Loucy (cell line): ENCODE measurements around the gene PACSIN2.

ENCODE experiments used
- H2AFZ ChIP-seq: fragments of 200-600 bp; sonication (generic); 2 replicates; pipeline ENCODE4 v1.6.0; 2016; ENCODE audit warnings: antibody characterized with exemption, mild to moderate bottlenecking, low read length, moderate library complexity
- H3F3A ChIP-seq: fragments of 200-600 bp; 2 replicates; pipeline ENCODE4 v1.6.0; 2016; ENCODE audit warnings: antibody characterized with exemption, low read depth, mild to moderate bottlenecking
- H3K27me3 ChIP-seq: fragments of 200-600 bp; sonication (generic); 2 replicates; pipeline ENCODE4 v1.6.1; 2014; ENCODE audit warnings: low read length, mild to moderate bottlenecking; ENCODE audit not compliant: insufficient read depth, poor library complexity, severe bottlenecking
- H3K36me3 ChIP-seq: fragments of 200-600 bp; sonication (generic); 2 replicates; pipeline ENCODE4 v1.6.1; 2016; ENCODE audit warnings: low read length; ENCODE audit not compliant: insufficient read depth
- H3K4me1 ChIP-seq: fragments of 200-600 bp; sonication (generic); 2 replicates; pipeline ENCODE4 v1.5.1; 2014; ENCODE audit warnings: low read length, mild to moderate bottlenecking; ENCODE audit not compliant: insufficient read depth, poor library complexity, severe bottlenecking
- H3K4me2 ChIP-seq: fragments of 200-600 bp; sonication (generic); 2 replicates; pipeline ENCODE4 v1.6.0; 2014; ENCODE audit warnings: antibody characterized with exemption, low read length, low read depth, mild to moderate bottlenecking; ENCODE audit not compliant: poor library complexity, severe bottlenecking
- H3K4me3 ChIP-seq: fragments of 200-600 bp; sonication (generic); 2 replicates; pipeline ENCODE4 v1.5.1; 2014; ENCODE audit warnings: low read length, mild to moderate bottlenecking, mixed read lengths; ENCODE audit not compliant: poor library complexity, severe bottlenecking
- H3K79me2 ChIP-seq: fragments of 200-600 bp; sonication (generic); 2 replicates; pipeline ENCODE4 v1.6.1; 2014; ENCODE audit warnings: low read length; ENCODE audit not compliant: insufficient read depth
- H3K9ac ChIP-seq: fragments of 200-600 bp; sonication (generic); 2 replicates; pipeline ENCODE4 v1.6.0; 2014; ENCODE audit warnings: mild to moderate bottlenecking, low read depth, low read length, moderate library complexity; ENCODE audit not compliant: poor library complexity, severe bottlenecking
- H3K9me2 ChIP-seq: fragments of 200-600 bp; sonication (generic); replicated peaks from 2 replicates; pipeline ENCODE4 v1.6.1; 2016; ENCODE audit warnings: low read depth, low read length, mixed read lengths
- H3K9me3 ChIP-seq: fragments of 200-600 bp; sonication (generic); 2 replicates; pipeline ENCODE4 v1.6.1; 2014; ENCODE audit warnings: mild to moderate bottlenecking, antibody characterized with exemption, low read length, low read depth; ENCODE audit not compliant: insufficient read depth
- H4K20me1 ChIP-seq: fragments of 200-600 bp; sonication (generic); 2 replicates; pipeline ENCODE4 v1.6.0; 2014; ENCODE audit warnings: antibody characterized with exemption, low read length, mild to moderate bottlenecking; ENCODE audit not compliant: insufficient read depth, poor library complexity, severe bottlenecking
- EZH2phosphoT487 ChIP-seq: fragments of 200-600 bp; IDR thresholded peaks from 2 replicates; pipeline ENCODE4 v1.6.1; 2018; ENCODE audit warnings: antibody characterized with exemption, mild to moderate bottlenecking, moderate library complexity, borderline replicate concordance
- TF ChIP-seq, protein P1 (sequence below): fragments of 200-600 bp; sonication (generic); conservative IDR thresholded peaks from 2 replicates; pipeline ENCODE4 v1.5.1; 2014; ENCODE audit warnings: mild to moderate bottlenecking, antibody characterized with exemption, low read length

The PACSIN2 gene

DNA sequence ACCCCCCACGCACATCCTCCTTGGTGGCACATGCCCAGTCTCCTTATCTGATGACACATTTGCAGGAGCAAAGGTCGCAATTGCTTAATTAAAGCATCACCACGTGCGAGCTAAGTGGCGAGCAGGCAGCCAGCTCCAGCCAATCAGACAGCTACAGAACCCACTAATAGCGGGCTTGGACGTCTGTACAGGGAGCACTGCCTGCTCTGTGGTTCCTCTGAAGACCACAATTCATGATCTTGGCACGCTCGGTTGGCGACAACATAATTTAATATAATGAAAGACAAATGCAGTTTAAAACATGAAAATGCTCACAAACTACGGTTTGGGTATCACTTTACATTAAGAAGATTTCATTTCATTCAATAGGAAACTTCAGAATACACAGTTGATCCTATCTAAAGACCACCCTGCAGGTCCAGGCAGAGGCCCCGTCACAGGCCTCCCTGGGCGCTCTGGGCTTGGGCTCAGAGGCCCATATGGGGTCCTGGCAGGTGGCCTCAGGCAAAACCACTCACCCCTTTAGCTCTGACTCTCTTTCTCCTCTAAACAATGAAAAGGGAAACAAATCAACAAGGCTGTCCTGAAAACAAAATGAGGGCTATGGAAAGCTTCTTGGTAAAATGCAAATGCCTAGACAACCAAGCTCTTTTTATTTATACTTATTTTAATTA lies 10.4 kb downstream of the PACSIN2 start:
- H3K4me1 ChIP-seq, result peaks cover 66% of the 10 kb centered on the region
- no peaks in the 10 kb centered on the region for H3K27me3 ChIP-seq
- H4K20me1 ChIP-seq, result peaks cover 86% of the 10 kb centered on the region
- H3K9me3 ChIP-seq, result no peaks in the 10 kb centered on the region
- H3K4me3 ChIP-seq, result peak overlapping the region; percentile 58
- H2AFZ ChIP-seq, result no peak overlapping the region
- peak overlapping the region; percentile 59 for H3K9ac ChIP-seq
- peaks cover 98% of the 10 kb centered on the region for H3K79me2 ChIP-seq
- H3K36me3 ChIP-seq, result no peaks in the 10 kb centered on the region
- H3K9me2 ChIP-seq, result no peaks in the 10 kb centered on the region
- peak overlapping the region; percentile 68 for H3K4me2 ChIP-seq
- TF ChIP-seq, protein P1, sequence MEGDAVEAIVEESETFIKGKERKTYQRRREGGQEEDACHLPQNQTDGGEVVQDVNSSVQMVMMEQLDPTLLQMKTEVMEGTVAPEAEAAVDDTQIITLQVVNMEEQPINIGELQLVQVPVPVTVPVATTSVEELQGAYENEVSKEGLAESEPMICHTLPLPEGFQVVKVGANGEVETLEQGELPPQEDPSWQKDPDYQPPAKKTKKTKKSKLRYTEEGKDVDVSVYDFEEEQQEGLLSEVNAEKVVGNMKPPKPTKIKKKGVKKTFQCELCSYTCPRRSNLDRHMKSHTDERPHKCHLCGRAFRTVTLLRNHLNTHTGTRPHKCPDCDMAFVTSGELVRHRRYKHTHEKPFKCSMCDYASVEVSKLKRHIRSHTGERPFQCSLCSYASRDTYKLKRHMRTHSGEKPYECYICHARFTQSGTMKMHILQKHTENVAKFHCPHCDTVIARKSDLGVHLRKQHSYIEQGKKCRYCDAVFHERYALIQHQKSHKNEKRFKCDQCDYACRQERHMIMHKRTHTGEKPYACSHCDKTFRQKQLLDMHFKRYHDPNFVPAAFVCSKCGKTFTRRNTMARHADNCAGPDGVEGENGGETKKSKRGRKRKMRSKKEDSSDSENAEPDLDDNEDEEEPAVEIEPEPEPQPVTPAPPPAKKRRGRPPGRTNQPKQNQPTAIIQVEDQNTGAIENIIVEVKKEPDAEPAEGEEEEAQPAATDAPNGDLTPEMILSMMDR, result no peak
- H3F3A ChIP-seq, result 0 out of 2 replicates have a peak, but pooled peaks cover 3% of the 10 kb centered on the region

GRCh38 chr22:43002202-43002586 lies 12.8 kb downstream of the PACSIN2 start:
- Histone ChIP-seq H3K36me3 (no peaks in the 10 kb centered on the region), H3F3A (0 out of 2 replicates have a peak, but pooled peaks cover 3% of the 10 kb centered on the region), H3K9me2 (no peaks in the 10 kb centered on the region), H3K4me2 (peak overlapping the region; percentile 24), H3K9ac (no peak overlapping the region), H3K4me3 (no peak overlapping the region), H4K20me1 (peaks cover 76% of the 10 kb centered on the region), H3K79me2 (peaks cover 97% of the 10 kb centered on the region), H2AFZ (no peak overlapping the region), H3K4me1 (peaks cover 67% of the 10 kb centered on the region), H3K27me3 (no peaks in the 10 kb centered on the region), H3K9me3 (no peaks in the 10 kb centered on the region)
- TF ChIP-seq EZH2phosphoT487, result no peak
- TF ChIP-seq, protein P1, result no peak

GRCh38 chr22:43001271-43002201 lies 13.4 kb downstream of the PACSIN2 start:
- Histone ChIP-seq H3K9me3 (no peaks in the 10 kb centered on the region), H3K4me3 (no peak overlapping the region), H2AFZ (no peak overlapping the region), H3K36me3 (no peaks in the 10 kb centered on the region), H3K79me2 (peaks cover 97% of the 10 kb centered on the region), H3K9ac (peak overlapping the region; percentile 27), H4K20me1 (peaks cover 81% of the 10 kb centered on the region), H3K27me3 (no peaks in the 10 kb centered on the region), H3K9me2 (no peaks in the 10 kb centered on the region), H3K4me2 (peak overlapping the region; percentile 24), H3F3A (0 out of 2 replicates have a peak, but pooled peaks cover 3% of the 10 kb centered on the region), H3K4me1 (peaks cover 67% of the 10 kb centered on the region)
- TF ChIP-seq EZH2phosphoT487, result no peak
